ENCODE data around the gene CDC25B. TPM values are rescaled to one million over a fixed set of nuclear protein-coding genes. Genes with fewer than 3 reads are reported as not detected.

CDC25B gene
- total and polyA plus RNA-seq, 2 of the 13 experiments (the other 11 are each of a cell fraction or from before 2014, with no cell fraction given): 14.5 to 19.4 TPM

- TF ChIP-seq, protein P1, sequence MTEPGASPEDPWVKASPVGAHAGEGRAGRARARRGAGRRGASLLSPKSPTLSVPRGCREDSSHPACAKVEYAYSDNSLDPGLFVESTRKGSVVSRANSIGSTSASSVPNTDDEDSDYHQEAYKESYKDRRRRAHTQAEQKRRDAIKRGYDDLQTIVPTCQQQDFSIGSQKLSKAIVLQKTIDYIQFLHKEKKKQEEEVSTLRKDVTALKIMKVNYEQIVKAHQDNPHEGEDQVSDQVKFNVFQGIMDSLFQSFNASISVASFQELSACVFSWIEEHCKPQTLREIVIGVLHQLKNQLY (CRISPR knock-in tag; IDR thresholded peaks at IDR 0.05): no peak; the same call in 1 of the 2 replicates
- TF ChIP-seq MEIS1 (CRISPR knock-in tag; IDR thresholded peaks at IDR 0.05; ENCODE audit: borderline replicate concordance) (peak; percentile 93), ZBTB34 (CRISPR knock-in tag; IDR thresholded peaks at IDR 0.05) (0 out of 2 replicates have a peak, but pooled peaks have one; percentile 64), ZFP37 (CRISPR knock-in tag; IDR thresholded peaks at IDR 0.05; ENCODE audit: borderline replicate concordance) (no peak), ZNF770 (CRISPR knock-in tag; IDR thresholded peaks at IDR 0.05) (peak; percentile 95), ESRRA (CRISPR knock-in tag; IDR thresholded peaks at IDR 0.05; ENCODE audit: low read depth) (no peak; the same call in 1 of the 2 replicates), AKNA (CRISPR knock-in tag; IDR thresholded peaks at IDR 0.05; ENCODE audit: borderline replicate concordance) (no peak), MXD3 (CRISPR knock-in tag; IDR thresholded peaks at IDR 0.05) (peak; percentile 68; the same call in 1 of the 2 replicates), ZNF761 (CRISPR knock-in tag; conservative IDR thresholded peaks at IDR 0.05) (no peak), RNF2 (conservative IDR thresholded peaks at IDR 0.05; ENCODE audit: low read depth) (0 out of 2 replicates have a peak, but pooled peaks have one; percentile 44), TOE1 (CRISPR knock-in tag; IDR thresholded peaks at IDR 0.05) (no peak)
- TF ChIP-seq, protein P2, sequence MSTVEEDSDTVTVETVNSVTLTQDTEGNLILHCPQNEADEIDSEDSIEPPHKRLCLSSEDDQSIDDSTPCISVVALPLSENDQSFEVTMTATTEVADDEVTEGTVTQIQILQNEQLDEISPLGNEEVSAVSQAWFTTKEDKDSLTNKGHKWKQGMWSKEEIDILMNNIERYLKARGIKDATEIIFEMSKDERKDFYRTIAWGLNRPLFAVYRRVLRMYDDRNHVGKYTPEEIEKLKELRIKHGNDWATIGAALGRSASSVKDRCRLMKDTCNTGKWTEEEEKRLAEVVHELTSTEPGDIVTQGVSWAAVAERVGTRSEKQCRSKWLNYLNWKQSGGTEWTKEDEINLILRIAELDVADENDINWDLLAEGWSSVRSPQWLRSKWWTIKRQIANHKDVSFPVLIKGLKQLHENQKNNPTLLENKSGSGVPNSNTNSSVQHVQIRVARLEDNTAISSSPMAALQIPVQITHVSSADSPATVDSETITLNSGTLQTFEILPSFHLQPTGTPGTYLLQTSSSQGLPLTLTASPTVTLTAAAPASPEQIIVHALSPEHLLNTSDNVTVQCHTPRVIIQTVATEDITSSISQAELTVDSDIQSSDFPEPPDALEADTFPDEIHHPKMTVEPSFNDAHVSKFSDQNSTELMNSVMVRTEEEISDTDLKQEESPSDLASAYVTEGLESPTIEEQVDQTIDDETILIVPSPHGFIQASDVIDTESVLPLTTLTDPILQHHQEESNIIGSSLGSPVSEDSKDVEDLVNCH (CRISPR knock-in tag; IDR thresholded peaks at IDR 0.05): 0 out of 2 replicates have a peak, but pooled peaks have one; percentile 11
- TF ChIP-seq, protein P3, sequence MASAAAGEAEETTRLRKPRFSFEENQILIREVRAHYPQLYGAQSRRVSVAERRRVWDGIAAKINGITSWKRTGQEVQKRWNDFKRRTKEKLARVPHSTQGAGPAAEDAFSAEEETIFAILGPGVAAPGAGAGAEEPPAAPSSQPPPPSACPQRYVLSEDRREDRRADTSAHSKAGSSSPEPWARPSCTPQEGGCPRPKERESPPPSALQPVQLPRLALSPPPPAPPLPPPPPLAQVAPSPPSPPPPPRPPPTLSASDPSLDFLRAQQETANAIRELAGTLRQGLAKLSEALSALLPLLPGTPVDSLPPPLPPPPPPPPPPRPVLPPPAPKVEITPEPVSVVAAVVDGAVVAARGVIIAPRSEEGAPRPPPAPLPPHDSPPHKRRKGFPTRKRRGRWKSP (CRISPR knock-in tag; IDR thresholded peaks at IDR 0.05): no peak
Observed at GRCh38 chr20:3818155-3819151, 22.3 kb downstream of the CDC25B start (continued).

Data from HepG2 (cell line).